HCT116 (cell line): Measurements from ENCODE around the gene MED9.

ENCODE experiments used
- CTCF ChIP-seq, 3 experiments: fragments of 200-600 bp in 1 of 3; sonication (generic) in 1 of 3; IDR thresholded peaks in 2 of 3; conservative IDR thresholded peaks in 1 of 3; 2 replicates each; pipeline ENCODE4 v1.5.1; 2012 to 2017; ENCODE audit warnings: low read depth in 2 of 3, low read length in 2 of 3, antibody characterized with exemption in 1 of 3, borderline replicate concordance in 1 of 3, control low read depth in 1 of 3, mild to moderate bottlenecking in 1 of 3, mixed read lengths in 1 of 3, mixed run types in 1 of 3, moderate library complexity in 1 of 3; ENCODE audit not compliant: insufficient read depth in 1 of 3
- EZH2 ChIP-seq: fragments of 200-600 bp; sonication (generic); IDR thresholded peaks from 2 replicates; pipeline ENCODE4 v1.6.1; 2017; ENCODE audit warnings: antibody characterized with exemption, mixed run types
- REST ChIP-seq: IDR thresholded peaks from 2 replicates; pipeline ENCODE4 v1.6.1; 2012; ENCODE audit warnings: low read depth

- TF ChIP-seq REST: no peak
- TF ChIP-seq CTCF (IDR thresholded peaks at IDR 0.05 in 2 of 3, conservative IDR thresholded peaks at IDR 0.05 in 1 of 3; ENCODE audit: borderline replicate concordance in 1 of 3, insufficient read depth in 1 of 3, low read depth in 2 of 3, low read length in 2 of 3): no peak
- TF ChIP-seq EZH2: no peak
Measured at GRCh38 chr17:17434477-17434876, 42.3 kb upstream of the MED9 start.
